Muscle of leg (tissue), 11 donors: Measurements from ENCODE around the gene HRC. TPM values are rescaled to one million over a fixed set of nuclear protein-coding genes. Genes with fewer than 3 reads are reported as not detected.
"Not testable (repeated sequence)": the region's sequence is repeated elsewhere in the genome, so short reads cannot be mapped to it uniquely, and the experiment has no call there.

ENCODE experiments used
- DNase-seq: peaks from one replicate; pipeline ENCODE4 v3.0.0; 2013
- H3K27ac ChIP-seq: one replicate; pipeline ENCODE4 v1.5.1; 2013; ENCODE audit warnings: mild to moderate bottlenecking, low read length, control low read depth
- H3K27me3 ChIP-seq: one replicate; pipeline ENCODE4 v1.6.1; 2013; ENCODE audit warnings: low read length; ENCODE audit not compliant: control insufficient read depth, insufficient read depth
- H3K36me3 ChIP-seq: one replicate; pipeline ENCODE4 v1.6.1; 2013; ENCODE audit warnings: low read length; ENCODE audit not compliant: control insufficient read depth, insufficient read depth
- H3K4me1 ChIP-seq: one replicate; pipeline ENCODE4 v1.6.1; 2013; ENCODE audit warnings: low read length; ENCODE audit not compliant: control insufficient read depth, insufficient read depth
- H3K4me3 ChIP-seq: one replicate; pipeline ENCODE4 v1.5.1; 2013; ENCODE audit warnings: low read length, control low read depth
- H3K9me3 ChIP-seq: replicated peaks from 2 replicates; pipeline ENCODE4 v1.6.1; 2013; ENCODE audit warnings: low read depth, low read length; ENCODE audit not compliant: control insufficient read depth
- WGBS: methylation state at CpG from one replicate; pipeline ENCODE4 v1.1.5; 2013; ENCODE audit warnings: missing lambda C conversion rate; ENCODE audit not compliant: insufficient coverage; 5-methylcytosine and 5-hydroxymethylcytosine counted together
- polyA plus RNA-seq, 8 donors: library from polyadenylated mRNA; unstranded; fragments of 120-200 nt; gene quantifications; one replicate each; pipeline versions ENCODE4 v1.2.1 to v1.2.3, GENCODE V29; 2013; ENCODE audit warnings: inconsistent platforms in 1 of 8, low replicate concordance in 1 of 8; ENCODE audit not compliant: insufficient read length in 8 of 8, insufficient read depth in 1 of 8
- total RNA-seq: library from RNA; stranded (reverse); fragments of 120-200 nt; gene quantifications from one replicate; pipeline ENCODE4 v1.2.4, GENCODE V29; 2013

HRC gene
- total and polyA plus RNA-seq, 9 donors, result 105 to 172 (median 134) TPM

DNA sequence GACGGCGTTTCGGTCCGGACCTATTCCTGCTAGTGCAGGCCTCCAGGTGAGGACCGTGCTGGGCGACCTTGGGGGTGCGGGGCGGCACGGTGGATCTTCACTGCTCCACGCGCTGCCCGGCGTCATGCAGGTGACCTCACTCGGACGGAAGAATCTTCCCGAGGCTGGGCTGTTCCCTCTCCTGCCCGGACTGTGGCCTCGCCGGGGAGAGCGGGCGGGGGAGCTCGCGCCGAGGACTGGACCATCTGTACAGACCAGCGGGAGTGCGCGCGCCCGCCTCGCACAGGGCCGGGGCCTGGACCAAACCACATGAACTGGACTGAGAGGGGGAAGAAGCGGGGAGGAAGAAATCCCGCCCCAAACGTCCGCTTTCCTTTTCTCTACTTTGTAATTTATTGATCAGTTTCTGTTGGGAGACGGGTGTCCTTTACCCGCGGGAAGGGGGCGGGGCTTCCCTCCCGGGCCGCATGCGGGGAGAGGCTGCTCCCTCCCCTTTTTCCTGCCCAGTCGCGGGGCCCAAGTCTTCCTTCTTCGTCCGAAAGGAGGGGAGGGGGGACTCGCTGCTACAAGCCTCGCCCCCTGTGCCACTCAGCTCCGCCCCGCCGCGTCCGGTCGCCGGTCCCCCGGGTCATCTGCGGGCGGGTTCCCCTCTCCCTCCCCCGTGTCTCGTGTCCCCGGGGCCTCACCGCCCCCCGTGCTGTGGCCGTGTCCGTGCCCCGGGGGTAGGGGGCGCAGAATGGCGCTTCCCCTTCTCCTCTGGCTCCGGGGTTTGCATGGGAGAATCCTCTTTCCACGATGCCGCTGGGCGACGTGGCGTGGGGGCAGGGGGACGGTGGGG is 4.9 kb downstream of the HRC start:
- no peaks in the 10 kb centered on the region for H3K27me3 ChIP-seq
- H3K9me3 ChIP-seq, result no peaks in the 10 kb centered on the region
- peak overlapping the region; percentile 95 for H3K4me3 ChIP-seq
- peak overlapping the region; percentile 91 for H3K27ac ChIP-seq
- peaks cover 67% of the 10 kb centered on the region for H3K4me1 ChIP-seq
- 0% methylated on average over 23 of the region's 75 CpGs for WGBS
- DNase-seq, result peak; percentile 97
- H3K36me3 ChIP-seq, result peaks cover 3% of the 10 kb centered on the region

- H3K4me1 ChIP-seq, result peaks cover 61% of the 10 kb centered on the region
- H3K9me3 ChIP-seq, result no peaks in the 10 kb centered on the region
- WGBS, result 1% methylated on average over 16 of the region's 23 CpGs
- DNase-seq, result peak; percentile 97
- H3K27ac ChIP-seq, result peak overlapping the region; percentile 91
- H3K36me3 ChIP-seq, result peaks cover 3% of the 10 kb centered on the region
- no peaks in the 10 kb centered on the region for H3K27me3 ChIP-seq
- peak overlapping the region; percentile 95 for H3K4me3 ChIP-seq
Measured at GRCh38 chr19:49149652-49150105, 5.5 kb downstream of the HRC start.

GRCh38 chr19:49148784-49149651 is 6.2 kb downstream of the HRC start:
- Histone ChIP-seq H3K36me3 (peaks cover 3% of the 10 kb centered on the region), H3K27ac (peak overlapping the region; percentile 91), H3K4me3 (peak overlapping the region; percentile 95), H3K27me3 (no peaks in the 10 kb centered on the region), H3K4me1 (peaks cover 54% of the 10 kb centered on the region), H3K9me3 (no peaks in the 10 kb centered on the region)
- DNase-seq, result peak; percentile 96
- WGBS, result 1% methylated on average over 42 of the region's 49 CpGs

DNA sequence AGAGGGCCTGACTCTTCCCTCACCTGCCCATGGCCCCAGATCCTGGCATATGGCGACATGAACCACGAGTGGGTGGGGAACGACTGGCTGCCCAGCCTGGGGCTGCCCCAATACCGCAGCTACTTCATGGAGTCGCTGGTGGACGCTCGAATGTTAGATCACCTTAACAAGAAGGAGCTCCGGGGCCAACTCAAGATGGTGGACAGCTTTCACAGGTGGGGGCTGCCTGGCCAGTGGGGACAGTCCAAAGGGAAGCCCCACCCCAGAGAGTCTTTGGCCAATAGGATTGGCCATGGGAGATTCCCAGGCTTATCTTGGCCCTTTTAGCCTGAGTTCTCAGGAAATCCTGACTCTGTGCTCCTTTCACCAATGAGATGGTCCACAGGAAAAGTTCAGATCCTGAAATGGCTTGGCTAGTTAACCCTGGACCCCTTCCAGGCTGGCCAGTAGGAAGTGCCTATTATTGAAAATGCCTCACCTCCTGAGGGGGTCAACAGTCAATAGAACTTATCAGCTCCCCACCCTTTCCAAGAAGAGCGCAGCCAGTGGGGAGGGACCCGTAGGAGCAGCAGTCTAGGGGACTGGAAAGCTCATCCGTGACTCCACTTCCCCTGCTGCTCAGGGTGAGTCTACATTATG is 7.0 kb downstream of the HRC start:
- Histone ChIP-seq H3K4me3 (peak overlapping the region; percentile 95), H3K27me3 (no peaks in the 10 kb centered on the region), H3K27ac (peak overlapping the region; percentile 60), H3K36me3 (peaks cover 3% of the 10 kb centered on the region), H3K4me1 (peaks cover 51% of the 10 kb centered on the region), H3K9me3 (no peaks in the 10 kb centered on the region)
- WGBS, result 69% methylated on average over 10 of the region's 11 CpGs
- no peak for DNase-seq

GRCh38 chr19:49146408-49146770 is 8.8 kb downstream of the HRC start:
- H3K27me3 ChIP-seq, DNase-seq, H3K36me3 ChIP-seq, H3K4me3 ChIP-seq, H3K27ac ChIP-seq, H3K9me3 ChIP-seq: not testable (repeated sequence)
- WGBS, result 14% methylated on average over 7 of the region's 7 CpGs
- peaks cover 50% of the 10 kb centered on the region for H3K4me1 ChIP-seq

GRCh38 chr19:49145573-49146407 is 9.4 kb downstream of the HRC start:
- peak; percentile 74 for DNase-seq
- Histone ChIP-seq H3K9me3 (no peaks in the 10 kb centered on the region), H3K4me3 (peak overlapping the region; percentile 18), H3K27ac (no peak overlapping the region), H3K27me3 (no peaks in the 10 kb centered on the region), H3K4me1 (peaks cover 44% of the 10 kb centered on the region), H3K36me3 (no peaks in the 10 kb centered on the region)
- 3% methylated on average over 14 of the region's 30 CpGs for WGBS

DNA sequence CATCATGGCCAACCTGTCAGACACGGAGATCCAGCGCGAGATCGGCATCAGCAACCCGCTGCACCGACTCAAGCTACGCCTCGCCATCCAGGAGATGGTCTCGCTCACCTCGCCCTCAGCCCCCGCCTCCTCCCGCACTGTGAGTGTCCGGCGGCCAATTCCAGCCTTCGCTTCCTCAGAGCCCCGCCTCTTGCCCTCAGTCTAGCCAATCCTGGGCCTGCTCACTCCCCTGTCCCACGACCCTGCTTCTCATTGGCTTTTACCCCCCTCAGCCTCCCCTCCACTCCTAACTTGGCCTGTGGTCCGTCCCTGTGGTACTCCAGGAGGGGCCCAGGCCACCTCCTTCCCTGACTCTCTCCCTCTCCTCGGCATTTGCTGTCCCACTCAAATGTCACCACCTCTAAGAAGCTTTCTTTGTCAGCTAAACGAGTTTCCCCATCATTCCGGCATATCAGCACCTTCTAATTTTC is 12.3 kb downstream of the HRC start:
- Histone ChIP-seq H3K36me3 (no peaks in the 10 kb centered on the region), H3K27me3 (no peaks in the 10 kb centered on the region), H3K4me1 (peaks cover 25% of the 10 kb centered on the region), H3K27ac (no peak overlapping the region), H3K9me3 (no peaks in the 10 kb centered on the region), H3K4me3 (peak overlapping the region; percentile 63)
- WGBS, result under 1% methylated on average over 21 of the region's 21 CpGs
- DNase-seq, result peak; percentile 96

DNA sequence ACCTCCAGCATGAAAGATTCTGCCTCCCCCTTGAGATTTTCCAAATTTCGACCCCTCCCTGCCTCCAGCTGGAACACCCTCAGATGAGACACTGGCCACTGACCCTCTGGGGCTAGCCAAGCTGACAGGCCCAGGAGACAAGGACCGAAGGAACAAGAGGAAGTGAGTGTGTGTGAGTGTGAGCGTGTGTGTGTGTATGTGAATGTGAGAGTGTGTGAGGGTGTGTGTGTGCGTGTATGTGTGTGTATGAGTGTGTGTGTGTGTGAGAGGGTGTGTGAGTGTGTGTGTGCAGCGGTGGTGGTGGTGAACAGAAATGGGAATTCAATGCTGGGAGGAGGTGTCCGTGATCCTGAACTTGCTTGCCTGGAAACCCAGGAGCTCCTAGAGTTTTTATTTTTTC is 13.8 kb downstream of the HRC start:
- H3K36me3 ChIP-seq, result no peaks in the 10 kb centered on the region
- H3K4me1 ChIP-seq, result peaks cover 33% of the 10 kb centered on the region
- WGBS, result 72% methylated on average over 2 of the region's 6 CpGs
- DNase-seq, result no peak
- H3K27ac ChIP-seq, result no peak overlapping the region
- no peaks in the 10 kb centered on the region for H3K27me3 ChIP-seq
- H3K9me3 ChIP-seq, result no peaks in the 10 kb centered on the region
- H3K4me3 ChIP-seq, result no peak overlapping the region

DNA sequence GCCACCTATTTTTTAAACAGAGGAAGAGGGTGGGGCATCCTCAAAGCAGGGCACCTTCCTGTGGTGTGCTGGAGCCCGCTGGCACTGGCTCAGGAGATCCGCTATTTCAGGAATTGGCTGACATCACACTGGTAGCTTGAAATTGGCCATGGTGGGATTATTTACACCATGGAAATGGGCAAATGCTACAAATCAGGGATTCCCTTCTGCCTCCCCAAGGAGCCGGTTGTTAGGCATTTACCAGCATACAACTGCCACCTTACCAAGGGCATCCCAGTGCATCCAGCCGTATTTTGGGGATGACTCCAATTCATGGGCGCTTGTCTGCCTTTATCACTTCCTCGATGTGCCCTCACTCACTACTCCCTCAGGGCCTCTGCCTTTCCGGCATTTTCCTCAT is 14.2 kb downstream of the HRC start:
- DNase-seq, result no peak
- peaks cover 33% of the 10 kb centered on the region for H3K4me1 ChIP-seq
- H3K36me3 ChIP-seq, result no peaks in the 10 kb centered on the region
- WGBS, result 83% methylated on average over 7 of the region's 7 CpGs
- no peaks in the 10 kb centered on the region for H3K27me3 ChIP-seq
- no peak overlapping the region for H3K4me3 ChIP-seq
- H3K9me3 ChIP-seq, result no peaks in the 10 kb centered on the region
- no peak overlapping the region for H3K27ac ChIP-seq
